HL-60/S4 treated with retinoic acid at 250 ng/mL for 4 days and 3 days (cell line): ENCODE results near the gene BPIFB6.

Source experiments
- in situ Hi-C: fragments of 300-500 bp; cut with MboI; formaldehyde crosslinking; loops from 2 replicates; pipeline ENCODE4 v1.7.0; 2022; ENCODE audit warnings: low sequenced_read_pairs

The BPIFB6 gene, protein sequence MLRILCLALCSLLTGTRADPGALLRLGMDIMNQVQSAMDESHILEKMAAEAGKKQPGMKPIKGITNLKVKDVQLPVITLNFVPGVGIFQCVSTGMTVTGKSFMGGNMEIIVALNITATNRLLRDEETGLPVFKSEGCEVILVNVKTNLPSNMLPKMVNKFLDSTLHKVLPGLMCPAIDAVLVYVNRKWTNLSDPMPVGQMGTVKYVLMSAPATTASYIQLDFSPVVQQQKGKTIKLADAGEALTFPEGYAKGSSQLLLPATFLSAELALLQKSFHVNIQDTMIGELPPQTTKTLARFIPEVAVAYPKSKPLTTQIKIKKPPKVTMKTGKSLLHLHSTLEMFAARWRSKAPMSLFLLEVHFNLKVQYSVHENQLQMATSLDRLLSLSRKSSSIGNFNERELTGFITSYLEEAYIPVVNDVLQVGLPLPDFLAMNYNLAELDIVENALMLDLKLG

DNA sequence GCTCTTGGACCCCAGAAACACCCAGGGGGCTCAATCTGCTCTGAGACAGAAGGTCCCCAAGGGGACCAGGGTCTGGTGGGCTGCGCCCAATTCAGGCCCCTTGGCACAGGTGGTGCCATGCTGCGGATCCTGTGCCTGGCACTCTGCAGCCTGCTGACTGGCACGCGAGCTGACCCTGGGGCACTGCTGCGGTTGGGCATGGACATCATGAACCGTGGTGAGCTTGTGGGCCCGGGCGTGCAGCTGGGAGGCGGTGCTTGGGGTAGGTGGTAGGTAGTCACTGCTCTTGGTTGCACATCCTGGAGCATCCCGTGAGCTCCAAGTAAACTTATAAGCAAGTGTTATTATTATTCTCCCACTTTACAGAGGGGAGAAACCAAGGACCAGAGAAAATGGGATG, at the start of gene BPIFB6:
BPIFB6 (plus strand) TSS at position 118 of the 400 bp plus-strand sequence; CDS start at position 118, 0 bp downstream.
- in situ Hi-C loops = no loop called here

DNA sequence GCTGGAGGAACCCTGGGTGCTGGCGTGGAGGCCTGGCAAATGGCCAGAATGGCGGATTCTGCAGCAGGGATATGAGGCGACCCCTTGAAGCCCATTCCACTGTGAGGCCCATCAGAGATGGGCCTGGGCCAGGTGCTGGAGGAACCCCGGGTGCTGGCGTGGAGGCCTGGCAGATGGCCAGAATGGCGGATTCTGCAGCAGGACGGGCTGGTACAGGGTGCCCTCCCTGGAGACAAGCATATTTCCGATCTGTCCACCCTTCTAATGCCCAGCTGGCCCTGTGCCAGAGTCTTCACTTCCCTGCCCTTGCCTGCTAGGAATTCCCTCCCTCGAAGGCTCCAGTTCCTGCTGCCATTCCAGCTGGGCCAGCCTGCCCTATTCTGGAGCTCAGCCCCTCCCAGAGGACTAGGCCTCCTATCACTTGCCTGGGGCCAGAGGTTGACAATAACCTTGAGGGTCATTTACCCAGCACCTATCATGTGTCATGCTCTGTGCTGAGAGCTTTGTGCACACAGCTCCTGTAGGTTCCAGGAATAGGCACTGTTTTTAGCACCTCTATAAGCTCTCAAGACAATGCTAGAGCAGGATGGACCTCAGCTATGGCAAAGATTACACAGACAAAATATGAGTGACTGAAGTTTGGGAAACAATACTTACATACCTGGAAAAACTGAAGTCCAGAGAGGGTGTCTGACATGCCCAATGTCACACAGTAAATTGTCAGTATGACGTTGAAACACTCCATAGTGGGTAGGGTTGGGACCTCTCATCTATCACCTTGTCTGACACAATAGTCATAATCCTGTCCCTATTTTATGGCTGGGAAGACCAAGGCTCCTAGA, 48.6 kb upstream of the BPIFB6 start:
- in situ Hi-C loops = no loop called here

DNA sequence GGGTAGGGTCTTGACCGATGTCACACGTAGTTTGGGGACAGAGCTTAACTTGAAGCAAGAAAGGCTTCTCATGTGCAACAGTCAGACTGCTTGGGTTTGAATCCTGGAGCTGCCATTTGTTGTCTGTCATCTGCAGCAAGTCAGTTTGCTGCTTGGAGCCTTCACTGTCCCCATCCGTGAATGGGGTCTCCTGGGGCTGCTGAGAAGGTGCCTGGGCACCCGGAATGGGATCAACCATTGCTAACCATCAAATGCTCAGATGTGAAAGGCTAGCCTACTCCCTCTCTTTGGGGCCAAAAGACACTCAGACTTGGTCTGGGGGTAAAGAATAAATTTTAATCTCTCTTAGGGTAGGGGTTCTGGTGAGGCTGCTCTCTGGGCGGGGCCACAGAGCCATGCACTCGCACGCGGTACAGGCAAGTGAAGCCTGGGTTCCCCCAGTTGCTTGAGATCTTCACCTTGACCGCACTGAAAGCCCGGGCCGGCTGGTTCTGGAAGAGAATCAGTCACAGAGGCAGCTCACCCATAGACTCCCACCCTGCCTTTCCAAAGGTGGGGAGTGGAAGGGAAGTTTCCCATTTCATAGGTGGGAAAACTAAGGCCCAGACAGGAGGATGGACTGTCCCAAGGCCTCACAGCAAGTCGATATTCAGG, 47.9 kb upstream of the BPIFB6 start:
- in situ Hi-C loops = no loop called here

DNA sequence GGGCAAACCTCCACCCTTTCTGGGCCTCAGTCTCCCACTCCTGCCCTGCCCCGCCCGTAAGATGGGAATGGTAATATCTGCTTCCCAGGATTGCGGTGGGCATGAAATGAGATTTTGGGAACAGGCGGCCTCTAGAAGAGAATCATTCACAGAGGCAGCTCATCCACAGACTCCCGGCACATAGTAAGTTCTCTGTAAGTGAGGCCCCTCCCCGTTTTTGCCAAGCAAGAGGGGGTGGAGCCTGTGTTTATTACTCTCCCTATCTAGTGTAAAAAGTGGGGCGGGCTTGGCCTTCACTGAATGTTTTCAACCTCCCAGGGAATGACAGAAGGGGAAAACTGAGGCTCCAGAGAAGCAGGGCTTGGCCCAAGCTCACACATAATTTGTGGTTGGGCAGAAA, 47.3 kb upstream of the BPIFB6 start:
- in situ Hi-C loops = no loop called here

DNA sequence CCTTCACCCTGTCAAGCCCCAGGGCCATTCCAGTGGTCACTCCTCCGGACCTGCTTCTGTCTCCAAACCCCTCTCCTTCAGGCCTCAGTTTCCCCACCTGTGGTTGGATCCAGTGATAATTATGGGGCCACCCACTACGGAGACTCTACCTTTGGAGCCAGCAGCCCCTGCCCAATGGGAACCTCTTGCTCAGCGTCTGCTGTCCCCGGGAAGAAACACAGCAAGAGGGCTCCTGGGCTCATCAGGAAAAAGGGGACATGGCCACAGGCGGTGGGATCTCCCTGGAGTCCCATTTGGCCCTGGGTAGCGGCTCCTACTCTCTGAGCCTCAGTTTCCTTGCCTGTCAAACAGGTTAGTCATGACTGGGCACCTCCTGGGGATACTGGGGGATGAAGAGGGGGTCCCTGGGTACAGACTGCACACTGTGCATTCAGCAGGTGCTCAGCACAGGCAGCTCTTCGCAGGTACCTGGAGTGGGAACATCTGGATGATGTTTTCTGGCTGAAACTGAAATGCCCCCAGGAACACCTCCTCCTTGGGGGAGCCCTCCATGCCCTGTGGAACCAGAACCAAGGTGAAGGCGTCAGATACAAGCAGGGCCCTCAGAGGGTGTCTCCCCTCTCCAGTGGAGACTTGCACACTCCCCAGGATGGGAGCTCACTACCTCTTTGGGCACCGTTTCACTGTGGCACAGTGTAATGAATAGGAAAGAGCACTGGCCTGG, 46.7 kb upstream of the BPIFB6 start:
- in situ Hi-C loops = no loop called here

DNA sequence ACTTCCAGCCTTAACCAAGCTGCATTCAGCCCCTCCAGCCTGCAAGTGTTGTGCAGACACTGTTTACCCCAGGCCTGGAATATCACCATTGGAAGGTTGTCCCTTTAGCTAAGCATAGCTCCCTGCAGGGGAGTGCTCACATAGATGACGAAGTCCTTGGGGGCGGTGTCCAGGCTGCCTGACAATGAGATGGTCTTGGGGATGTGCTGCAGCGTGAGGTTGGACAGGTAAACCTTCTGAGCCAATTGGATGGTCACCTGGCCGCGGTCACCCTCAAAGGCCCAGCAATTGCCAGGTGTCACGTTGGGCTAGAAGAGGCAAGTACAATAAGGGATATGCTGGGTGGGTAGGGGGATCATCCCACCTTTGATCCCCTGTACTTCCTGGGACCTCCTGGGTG, 45.9 kb upstream of the BPIFB6 start:
- in situ Hi-C loops = no loop called here

DNA sequence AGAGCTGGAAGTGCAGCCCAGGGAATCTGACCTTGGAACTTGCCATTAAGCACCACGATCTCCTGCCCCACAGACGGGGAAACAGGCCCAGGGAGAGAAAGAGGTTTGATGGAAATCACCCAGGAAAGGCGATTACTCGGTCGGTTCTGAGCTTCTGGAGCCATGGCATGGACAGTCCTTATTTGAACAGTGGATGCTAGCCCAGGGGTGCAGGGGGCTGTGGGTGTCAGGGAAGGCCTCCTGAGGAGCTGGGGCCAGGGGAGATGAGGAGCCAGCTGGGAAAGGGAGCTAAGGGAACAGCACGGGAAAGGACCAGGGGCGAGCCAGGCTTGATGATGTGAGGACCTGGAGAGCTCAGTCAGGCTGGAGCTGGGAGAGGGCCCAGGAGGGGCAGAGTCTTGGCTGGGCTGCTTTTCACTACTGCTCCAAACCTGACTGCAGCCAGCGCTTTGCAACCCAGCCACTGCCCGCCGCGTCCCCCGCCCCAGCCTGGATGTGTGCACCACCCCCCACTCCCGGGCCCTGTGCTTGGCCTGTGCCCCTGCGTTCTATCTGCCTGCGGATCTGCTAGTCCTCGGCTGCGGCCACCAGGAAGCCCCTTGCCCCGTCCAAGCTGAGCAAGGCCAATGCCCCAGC, 45.0 kb upstream of the BPIFB6 start:
- in situ Hi-C loops = no loop called here

DNA sequence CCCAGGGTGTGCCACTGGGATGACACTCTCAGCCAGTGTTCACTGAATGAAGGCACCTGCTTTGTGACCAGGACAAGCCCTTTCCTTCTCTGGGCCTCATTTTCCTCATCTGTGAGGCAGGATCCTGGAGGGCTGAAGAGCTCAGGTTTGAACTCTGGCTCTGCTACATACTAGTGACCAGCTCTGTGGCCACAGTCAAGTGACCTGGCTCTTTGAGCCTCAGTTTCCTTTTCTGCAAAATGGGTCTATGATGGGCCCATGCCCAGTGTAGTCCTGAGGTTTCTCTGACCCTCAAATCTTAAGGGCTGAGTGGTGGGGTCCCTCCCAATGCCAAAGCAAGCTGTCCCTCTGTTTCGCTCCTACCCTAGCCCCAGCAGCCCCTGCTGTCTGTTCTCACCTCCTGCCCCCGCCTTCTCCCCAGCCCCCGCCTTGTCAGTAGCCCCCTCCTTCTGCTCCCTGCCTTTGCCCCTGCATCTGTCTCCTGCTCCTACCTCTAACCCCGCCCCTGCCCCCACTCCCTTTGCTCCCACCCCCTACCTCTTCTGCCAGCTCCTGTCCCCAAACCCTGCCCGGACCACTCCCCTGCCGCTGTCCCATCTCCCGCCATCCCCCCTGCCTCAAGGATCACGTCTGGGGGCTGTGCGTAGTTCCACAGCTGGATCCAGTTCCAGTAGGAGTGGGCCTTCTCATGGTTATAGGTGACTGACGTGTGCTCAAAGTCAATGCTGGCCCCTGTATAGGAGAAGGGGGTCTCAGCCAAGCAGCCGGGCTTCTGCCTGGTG, 44.2 kb upstream of the BPIFB6 start:
- in situ Hi-C loops = no loop called here

DNA sequence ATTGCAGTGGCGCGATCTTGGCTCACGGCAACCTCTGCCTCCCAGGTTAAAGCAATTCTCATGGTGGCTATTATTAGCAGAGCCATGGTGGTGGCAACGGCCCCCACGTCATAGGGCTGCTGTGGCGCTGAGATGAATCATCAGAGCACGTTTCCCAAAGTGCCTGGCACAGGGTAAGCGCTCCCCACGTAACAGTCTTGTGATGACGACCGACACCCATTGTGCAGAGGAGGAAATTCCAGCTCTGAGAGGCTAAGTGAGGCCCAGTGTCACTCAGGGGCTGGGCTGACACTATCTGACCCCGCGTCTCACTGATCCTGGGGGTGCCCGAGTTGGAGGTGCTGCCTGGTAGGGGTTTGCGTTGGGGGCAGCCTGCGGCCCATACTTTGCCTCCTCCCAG, 43.4 kb upstream of the BPIFB6 start:
- in situ Hi-C loops = no loop called here

DNA sequence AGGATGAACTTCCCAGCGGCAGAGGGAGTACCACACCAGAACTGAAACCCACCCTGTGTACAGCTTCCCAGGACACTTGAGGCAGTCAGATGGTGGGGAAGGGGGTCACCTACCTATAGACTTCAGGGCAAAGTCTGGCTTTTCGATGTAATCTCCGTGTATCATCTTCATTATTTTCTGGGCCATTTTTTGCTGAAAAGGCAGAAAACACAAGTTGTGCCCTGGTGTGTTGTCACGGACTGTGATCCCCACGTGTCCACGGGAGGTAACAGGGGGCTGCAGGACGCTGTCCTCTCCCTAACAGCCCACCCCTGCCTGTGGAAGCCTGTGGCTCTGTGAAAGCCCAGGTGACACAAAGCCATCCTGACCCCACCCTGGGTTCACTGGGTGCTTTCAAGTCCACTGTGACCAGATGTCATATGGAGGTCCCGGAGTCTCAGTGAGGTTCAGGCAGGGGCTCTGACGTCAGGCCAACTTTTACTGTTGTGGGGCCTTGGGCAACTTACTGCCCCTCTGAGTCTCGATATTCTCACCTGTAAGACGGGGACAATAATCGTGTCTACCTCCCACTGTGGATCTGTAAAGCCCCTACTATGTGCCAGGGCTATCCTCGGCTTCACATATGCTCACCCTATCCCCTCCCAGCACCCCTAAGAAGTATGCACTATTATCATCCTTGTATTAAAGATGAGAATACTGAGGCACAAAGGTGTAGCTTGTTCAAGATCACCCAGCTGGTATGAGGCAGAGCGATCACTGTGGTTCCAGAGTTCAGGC, 41.8 kb upstream of the BPIFB6 start:
- in situ Hi-C loops = no loop called here

DNA sequence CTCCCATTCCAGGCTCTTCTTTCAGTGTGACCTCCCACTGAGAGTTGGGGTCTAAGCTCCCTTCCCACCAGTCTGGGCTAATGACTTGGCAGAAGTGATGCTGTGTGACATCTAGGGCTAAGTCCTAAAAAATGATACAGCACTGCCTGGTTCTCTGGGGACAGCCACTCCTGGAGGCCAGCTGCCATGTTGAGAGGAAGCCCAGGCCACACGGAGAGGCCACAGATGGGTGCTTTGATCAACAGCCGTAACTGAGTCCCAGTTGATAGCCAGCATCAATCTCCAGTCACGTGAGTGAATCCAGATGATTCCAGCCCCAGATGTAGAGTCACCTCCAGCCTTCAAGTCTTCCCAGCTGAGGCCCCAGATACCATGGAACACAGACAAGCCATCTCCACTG, 41.0 kb upstream of the BPIFB6 start:
- in situ Hi-C loops = no loop called here

DNA sequence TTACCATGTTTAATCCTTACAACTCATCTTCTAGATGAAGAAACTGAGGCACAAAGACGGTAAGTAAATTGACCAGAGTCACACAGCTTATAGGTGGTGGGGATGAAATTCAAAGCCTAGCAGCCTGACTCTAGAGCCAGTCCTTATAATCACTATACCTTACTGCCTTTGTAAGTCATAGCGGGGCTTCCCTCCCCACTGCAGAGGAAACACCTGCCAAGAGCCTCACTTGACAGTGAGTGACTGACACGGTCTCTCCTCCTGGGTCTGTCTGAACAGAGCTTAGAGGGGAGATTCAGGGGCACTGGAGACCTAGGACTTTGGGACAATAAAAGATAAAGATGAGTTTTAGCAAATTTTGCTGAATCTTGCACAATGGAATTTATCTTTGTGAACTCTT, 40.1 kb upstream of the BPIFB6 start:
- in situ Hi-C loops = no loop called here

DNA sequence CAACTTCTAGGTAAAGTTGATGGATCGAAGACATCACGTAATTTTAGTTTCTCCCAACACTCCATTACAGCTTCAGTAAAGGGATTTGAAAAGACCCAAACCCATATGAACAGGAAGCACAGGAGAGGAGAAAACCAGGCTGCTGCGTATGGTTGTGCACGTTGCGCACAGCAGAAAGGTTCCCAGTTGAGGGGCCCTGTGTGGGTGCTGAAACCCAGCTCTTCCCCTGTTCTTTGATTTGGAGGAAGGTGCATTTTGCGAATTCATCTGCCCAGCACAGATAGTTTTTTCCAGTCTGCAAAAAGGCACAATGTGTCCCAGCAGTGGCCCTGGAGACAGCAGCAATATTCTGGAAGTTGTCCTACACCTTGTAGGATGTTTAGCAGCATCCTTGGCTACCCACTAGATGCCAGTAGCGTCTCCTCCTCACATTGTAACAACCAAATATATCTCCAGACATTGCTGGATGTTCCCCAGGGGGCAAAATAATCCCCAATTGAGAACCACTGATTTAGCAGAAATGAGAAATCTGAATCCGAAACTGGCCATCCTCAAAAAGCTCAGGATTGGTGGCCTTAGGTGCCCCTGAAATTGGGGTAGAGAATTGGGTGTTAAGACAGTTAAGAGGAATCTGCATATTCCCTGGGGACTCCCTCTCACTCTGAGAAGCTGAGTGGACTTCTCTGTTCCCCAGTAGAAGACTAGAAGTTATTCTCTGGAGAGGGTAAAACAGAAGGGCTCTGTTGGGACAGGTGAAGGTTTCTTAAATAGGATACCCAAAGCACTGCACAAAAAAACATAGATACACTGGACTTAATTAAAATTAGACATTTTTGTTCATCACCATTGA, 39.4 kb upstream of the BPIFB6 start:
- in situ Hi-C loops = no loop called here

DNA sequence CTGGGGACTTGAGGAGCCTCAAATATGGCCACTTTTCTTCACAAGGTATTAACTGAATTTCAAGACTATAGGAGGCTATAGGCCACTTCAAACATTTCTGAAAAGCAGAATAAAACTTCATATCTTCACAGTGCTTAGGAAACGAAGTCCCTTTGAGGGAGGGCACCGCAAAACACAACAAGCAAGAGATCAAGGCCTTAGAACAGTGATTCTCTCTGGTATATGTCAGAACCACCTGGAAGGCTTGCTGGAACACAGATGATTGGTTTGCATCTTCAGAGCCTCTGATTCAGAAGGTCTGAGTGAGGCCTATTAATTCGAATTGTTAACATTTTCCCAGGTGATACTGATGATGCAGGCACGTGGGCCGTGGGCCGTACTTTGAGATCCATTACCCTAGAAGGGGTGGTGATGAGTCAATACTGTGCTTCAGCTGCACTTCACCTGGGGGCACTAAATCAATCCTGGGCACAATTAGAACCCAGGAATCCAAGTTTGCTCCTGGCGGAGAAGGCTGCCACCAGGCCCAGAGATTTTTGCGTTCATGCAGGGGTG, 37.9 kb upstream of the BPIFB6 start:
- in situ Hi-C loops = no loop called here

DNA sequence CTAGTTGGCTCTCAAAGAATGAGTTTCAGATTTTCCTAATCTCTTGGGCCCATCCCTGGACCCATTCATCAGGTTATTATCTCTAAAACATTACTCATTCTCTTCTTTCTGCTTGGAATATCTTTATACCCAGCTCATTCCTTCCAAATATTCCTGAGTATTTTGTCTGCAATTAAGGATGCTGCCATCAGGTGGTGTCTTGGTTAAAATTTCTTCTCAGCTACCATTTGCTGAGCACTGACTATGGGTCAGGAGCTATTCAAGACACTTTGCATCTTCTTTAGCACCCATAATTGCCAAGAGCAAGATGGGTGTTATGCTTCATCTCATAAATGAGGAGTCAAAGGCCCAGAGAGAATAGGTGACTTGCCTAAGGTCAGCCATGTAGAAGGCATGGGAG, 35.6 kb upstream of the BPIFB6 start:
- in situ Hi-C loops = no loop called here

DNA sequence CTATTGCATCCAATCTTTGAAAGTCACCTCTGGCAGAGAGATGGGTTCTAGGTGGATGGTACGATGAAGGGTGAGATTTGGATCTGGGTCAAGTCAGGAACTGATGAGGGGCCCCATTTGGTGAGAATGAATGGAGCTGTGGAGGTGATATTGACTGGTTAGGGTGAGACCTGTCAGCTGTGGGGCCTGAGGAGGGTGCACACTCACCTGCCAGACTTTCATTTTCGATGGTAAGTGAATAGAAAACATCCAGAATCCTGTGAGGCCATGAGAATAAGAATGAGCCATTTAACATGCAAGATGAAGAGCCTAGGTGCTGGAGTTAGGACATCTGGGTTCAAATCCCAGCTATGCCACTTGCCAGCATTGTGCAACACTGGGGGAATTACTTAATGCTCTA, 34.0 kb upstream of the BPIFB6 start:
- in situ Hi-C loops = no loop called here

DNA sequence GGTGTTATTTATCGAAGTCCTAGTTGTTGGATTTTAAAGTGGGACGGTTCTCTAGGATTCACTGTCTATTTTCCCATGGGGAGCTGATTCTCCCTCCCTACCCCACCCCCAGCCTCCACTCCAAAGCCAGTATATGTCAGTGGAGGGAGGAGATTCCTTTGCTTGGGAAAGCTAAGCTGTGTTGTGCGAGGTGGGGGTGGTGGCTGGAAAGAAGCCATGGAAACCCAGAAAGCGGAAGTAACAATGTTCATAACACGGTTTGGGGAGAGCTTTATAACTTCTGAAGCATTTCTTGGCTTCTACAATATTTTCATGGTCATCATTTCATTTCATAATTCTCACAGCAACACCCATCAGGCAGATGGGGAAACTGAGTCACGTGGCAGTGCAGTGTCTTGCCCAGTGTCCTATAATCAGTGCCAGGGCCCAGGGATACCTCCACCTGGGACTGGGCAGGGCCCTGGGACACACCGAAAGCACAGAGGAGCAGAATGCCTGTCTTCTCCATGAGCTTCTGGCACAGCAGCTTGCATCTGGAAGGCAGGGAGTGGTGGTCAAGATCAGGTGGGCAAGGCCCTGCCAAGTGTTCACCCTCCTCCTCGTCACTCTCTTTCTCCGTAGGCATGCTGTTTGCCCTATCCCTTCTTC, 31.7 kb upstream of the BPIFB6 start:
- in situ Hi-C loops = no loop called here
